AG20443 (cell line): ENCODE measurements around the gene DLX2.
"Not testable (repeated sequence)": the region's sequence is repeated elsewhere in the genome, so short reads cannot be mapped to it uniquely, and the experiment has no call there.

ENCODE experiments used
- DNase-seq: peaks from one replicate; pipeline ENCODE4 v3.0.0; 2012; ENCODE audit warnings: low spot score, mixed read lengths

The DLX2 gene

DNA sequence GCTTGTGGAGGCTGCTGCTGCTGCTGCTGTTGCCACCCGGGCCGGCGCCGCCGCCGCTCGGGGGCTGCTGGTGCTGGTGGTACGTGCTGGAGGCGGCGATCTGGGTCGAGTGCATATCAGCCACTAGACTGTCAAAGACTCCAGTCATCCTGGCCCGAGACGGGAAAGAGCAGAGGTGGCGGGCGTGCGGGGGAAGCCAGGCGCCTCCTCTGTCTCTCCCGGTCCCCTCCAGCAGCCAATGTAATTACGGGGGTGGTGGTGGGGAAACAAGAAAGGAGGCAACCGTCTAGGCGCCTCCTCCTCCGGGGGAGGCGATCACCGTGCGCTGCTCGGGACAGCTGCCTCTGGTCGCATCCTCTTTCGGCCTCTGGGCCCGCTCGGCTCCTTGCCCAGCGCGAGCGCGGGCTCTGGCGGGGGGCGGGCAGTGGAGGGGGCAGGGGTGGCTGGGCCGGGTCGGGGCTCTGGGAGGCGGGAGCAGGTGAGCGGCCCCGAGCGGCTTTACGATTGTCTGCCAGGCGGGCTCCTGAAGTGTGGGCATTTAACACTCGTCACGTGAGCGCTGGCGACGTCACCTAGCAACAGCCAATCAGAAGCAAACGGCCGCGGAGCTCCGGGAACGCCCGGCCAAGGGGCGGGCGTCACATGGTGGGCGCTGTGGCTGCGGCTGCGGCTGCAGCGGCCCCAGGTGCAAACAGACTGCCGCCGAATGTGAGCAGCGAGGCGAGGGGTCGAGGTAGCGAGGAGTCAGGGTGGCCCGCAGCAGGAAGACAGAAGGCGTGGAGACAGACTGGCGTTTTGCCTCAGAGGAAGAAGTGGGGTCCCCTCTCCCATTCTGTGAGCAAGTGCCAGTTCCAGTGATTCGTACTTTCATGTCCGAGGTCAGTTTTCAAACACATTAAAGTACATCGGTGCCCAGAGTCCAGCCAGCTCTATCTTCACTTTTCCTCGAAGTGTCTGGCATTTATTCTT lies at the start of gene DLX2:
Gene DLX2, minus strand, starts transcription at position 510 of the 969 bp plus-strand sequence. Its CDS starts 362 bp downstream, at position 148.
- peak; percentile 92 for DNase-seq

DNA sequence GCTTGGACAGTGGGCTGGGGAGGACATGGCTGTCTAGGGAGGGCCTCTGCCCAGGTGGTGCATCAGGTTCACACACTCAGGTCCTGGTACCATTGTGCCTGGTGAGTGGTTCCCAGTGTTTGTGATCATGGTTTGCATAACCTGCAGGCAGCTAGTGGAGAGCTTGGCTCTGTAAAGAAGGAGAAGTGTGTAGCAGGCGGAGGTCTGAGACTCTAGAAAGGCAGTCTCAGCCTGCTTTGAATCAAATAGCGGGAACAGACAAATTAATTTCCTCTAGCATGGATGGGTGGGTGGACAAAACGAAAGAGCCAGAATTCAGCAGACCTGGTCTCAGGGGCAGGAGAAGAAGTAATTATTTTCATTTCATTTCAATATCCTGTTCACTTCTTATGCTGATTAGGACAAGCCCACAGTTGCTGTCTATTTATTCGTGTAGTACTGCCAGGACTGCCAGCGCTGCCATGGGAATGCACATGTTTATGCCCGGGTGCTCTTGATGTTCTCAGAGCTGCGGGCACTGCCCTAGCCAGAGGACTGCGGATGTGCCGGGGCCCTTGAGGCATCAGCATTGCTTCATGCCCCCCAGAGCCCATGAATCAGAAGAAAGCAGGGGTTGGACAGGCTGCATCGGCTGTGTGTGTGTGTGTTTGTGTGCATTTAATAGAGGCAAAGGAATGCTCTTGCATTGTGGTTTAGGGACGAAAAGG lies 45.4 kb upstream of the DLX2 start:
- peak; percentile 70 for DNase-seq

- no peak for DNase-seq
Observed at GRCh38 chr2:172143817-172144216, 41.1 kb upstream of the DLX2 start.

DNA sequence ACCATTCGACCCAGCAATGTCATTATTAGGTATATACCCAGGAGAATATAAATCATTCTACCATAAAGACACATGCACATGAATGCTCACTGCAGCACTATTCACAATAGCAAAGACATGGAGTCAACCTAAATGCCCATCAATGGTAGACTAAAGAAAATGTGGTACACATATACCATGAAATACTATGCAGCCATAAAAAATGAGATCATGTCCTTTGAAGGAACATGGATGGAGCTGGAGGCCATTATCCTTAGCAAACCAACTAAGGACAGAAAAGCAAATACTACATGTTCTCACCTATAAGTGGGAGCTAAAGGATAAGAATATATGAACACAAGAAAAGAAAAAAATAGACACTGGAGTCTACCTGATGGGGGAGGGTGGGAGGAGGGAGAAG lies 36.0 kb upstream of the DLX2 start:
- not testable (repeated sequence) for DNase-seq

- no peak for DNase-seq
Observed at GRCh38 chr2:172137943-172138342, 35.2 kb upstream of the DLX2 start.

GRCh38 chr2:172137109-172137508 lies 34.4 kb upstream of the DLX2 start:
- DNase-seq, result no peak

DNA sequence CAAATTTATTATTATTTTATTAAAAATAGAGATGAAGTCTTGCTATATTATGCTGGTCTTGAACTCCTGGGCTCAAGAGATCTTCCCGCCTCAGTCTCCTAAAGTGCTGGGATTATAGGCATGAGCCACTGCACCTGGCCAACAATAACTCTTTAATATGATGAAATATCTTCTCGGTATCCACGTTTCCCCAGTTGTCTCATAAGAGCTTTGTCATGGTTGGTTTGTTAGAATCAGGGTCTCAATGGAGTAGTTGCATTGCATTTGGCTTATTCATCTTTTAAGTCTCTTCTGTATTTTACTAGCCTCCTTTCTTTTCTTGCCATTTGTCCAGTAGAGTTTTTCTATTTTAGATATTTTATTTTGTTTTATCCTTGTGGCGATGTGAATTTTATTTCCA lies 32.7 kb upstream of the DLX2 start:
- no peak for DNase-seq

- no peak for DNase-seq
Observed at GRCh38 chr2:172134270-172134669, 31.6 kb upstream of the DLX2 start.

DNA sequence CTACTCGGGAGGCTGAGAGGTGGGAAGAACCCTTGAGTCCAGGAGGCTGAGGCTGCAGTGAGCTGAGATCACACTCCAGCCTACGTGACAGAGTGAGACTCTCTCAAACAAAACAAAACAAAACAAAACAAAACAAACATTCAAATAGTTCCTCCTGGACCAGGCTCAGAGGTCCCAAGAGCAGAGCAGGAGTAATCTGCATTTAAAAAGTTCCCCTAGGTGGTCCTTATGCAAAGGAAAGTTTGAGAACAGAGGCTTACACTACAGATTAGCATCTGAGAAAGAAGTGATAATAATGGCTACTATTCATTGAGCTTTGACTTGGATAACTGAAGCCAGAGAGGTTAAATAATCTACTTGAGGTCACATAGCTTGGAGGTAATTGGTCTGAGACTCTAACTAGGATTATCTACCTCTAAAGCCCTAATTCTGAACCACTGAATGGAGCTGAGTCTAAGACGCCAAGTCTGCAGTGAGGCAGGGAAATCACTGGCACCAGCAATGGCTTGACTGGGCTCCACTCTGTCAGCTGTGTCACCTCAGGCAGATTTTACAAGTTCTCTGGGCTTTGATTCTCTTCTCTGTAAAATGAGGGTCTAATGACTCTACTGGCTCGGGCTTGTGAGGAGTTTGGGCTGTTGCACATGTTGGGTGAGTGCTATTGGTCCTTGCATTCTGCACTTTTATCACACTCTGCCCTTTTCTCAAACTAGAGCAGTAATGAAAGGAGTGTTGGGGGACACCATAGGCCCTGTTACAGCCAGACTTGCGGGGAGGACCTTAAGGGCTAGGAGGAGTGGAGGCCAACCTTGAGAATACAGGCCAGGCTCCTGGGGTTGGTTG lies 29.2 kb upstream of the DLX2 start:
- DNase-seq, result no peak

DNA sequence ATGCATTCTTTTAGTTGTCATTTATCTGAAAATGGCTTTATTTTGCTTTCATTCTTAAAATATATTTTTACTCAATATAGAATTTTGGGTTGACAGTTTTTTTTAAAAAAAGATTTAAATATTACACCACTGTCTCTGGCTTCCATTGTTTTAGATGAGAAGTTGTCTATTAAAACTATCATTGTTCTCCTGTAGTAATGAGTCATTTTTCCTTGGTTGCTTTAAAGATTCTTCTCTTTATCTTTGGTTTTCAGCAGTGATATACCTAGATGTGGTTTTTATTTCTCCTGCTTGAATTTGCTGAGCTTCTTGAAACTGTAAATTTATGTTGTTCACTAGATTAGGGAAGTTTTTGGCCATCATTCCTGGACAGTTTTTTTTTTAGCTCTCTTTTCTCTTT lies 26.7 kb upstream of the DLX2 start:
- DNase-seq, result no peak

- DNase-seq, result no peak
Observed at GRCh38 chr2:172128484-172128883, 25.8 kb upstream of the DLX2 start.

DNA sequence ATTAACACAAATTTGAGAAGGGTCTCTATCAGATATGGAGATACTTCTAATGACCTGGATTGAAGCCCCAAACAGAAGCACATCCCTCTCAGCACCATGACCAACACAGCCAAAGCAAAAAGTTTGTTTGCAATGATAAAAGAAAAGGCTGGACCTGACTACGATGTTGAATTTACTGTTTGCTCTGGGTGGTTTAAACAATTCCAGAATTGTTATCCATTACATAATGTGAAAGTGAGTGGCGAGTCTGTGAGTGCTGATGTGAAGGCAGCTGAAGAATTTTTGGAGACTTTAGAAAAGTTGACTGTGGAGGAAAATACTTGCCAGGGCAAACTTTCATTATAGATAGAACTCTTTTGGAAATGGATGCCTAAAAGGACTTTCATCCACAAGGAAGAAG lies 17.4 kb upstream of the DLX2 start:
- DNase-seq, result no peak

DNA sequence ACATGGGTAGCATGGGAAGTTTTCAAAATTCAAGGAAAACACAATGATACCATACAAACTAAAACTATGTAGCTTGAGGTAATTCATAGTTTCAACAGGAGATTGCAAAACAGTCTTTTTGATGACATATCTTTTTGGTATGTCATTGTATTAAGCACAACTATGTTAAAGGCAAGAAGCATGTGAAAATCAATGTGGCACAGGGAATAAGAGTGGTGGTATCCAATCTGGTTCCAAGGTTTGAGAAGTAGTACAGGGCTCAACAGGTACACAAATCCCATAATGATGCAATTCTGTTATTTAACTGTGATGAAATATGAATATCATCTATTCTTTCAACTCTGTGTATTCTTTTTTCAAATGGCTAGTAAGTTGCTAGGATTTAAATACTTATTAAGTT lies 16.4 kb upstream of the DLX2 start:
- DNase-seq, result peak; percentile 34

DNA sequence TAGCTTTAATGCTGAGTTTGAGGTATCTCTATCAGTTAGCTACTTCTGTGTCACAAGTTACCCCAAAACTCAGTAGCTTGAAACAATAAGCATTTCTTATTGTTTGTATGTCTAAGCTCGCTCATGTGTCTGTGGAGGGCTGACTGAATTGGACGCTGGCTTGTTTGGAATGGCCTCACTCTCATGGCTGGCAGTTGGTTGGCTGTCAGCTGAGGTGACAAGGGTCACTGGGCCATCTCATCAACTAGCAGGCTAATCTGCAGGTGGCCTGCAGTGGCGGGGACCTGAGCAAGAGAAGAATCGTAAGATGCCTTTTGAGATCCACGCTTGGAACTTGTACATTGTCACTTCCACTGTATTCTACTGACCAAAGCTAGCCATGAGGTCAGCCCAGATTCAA lies 13.4 kb upstream of the DLX2 start:
- no peak for DNase-seq

DNA sequence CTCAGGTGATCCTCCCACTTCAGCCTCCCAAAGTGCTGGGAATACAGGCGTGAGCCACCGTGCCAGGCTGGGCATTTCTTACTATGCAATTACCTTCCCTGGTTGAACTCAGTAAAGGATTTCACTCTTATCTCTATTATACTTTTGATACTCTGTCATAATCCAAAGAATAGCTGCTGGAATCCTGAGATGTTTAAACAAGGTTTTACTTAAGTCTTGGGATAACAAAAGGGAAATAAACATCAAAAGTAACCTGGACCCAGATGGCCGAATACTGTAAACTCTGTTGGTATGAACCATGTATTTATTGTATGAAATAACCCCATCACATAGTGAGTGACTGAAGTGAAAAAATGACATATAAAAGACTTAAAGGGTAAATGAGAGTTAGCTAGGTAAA lies 11.9 kb upstream of the DLX2 start:
- DNase-seq, result no peak

GRCh38 chr2:172114176-172114575 lies 11.5 kb upstream of the DLX2 start:
- not testable (repeated sequence) for DNase-seq

DNA sequence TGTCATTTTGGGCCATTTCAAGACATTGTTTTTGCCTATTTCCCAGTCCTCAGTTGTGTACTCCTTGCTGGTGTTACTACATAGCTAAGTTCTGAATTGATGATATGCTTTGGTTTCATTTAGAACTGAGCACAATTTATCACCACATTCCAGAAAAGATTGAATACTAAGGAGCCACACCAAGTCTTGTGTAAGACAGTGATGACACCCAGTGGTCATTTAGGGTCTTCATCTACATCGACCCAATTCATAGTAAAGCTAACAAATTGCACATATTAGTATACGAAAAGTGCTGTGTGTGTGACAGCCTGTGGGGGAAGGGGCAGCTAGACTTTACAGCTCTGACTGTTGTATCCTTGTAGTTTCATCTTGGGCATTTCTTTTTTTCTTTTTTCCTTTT lies 10.9 kb upstream of the DLX2 start:
- DNase-seq, result peak; percentile 35

- DNase-seq, result no peak
Observed at GRCh38 chr2:172109988-172110811, 7.5 kb upstream of the DLX2 start.

GRCh38 chr2:172109256-172109987 lies 6.7 kb upstream of the DLX2 start:
- DNase-seq, result no peak

DNA sequence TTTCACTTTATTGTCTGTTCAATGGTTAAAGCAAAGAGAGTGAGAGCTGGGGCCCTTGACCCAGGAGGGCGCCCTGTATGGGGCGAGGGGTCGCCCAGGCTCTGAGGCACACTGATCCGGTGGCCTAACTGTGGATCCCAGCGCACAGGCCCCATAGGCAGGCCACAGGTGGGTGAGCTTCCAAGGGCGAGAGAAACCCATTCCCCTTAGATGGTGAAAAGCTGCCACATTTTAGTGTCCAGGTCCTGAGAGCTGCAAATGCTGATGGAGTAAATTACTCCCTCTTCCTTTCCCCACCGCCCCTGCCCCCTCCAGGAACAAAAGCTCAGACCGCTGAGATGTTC lies 5.9 kb upstream of the DLX2 start:
- DNase-seq, result no peak
